ENCODE measurements around the gene FBN1.

The FBN1 gene

DNA sequence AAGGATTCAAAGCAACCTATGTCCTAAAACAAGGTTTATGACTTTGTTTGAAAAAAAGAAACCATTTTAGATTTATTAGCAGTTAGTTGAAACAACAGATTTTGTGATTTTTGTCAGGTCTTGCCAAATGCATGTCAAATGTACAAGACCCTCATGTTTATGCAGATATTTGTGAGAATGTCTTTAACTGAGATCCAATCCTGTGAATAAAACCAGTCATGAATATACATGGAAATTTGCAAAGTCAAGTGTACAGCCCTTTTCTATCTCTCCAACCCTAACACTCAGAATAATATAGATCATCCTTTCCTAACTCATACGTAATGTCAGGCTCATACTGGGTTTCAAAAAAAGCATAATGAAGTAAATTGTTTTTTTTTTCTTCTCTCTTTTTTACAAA lies 237.9 kb downstream of the FBN1 start:
- H3K9ac ChIP-seq (ENCODE audit: insufficient read length, low read depth) = no peak overlapping the region
- H3K9me3 ChIP-seq (ENCODE audit: insufficient read depth, low read length) = no peaks in the 10 kb centered on the region
- TF ChIP-seq ZNF274 (IDR thresholded peaks at IDR 0.05; ENCODE audit: low read depth, low read length) (no peak), SUZ12 (IDR thresholded peaks at IDR 0.05; ENCODE audit: extremely low read depth, insufficient read depth, insufficient read length) (no peak), YY1 (IDR thresholded peaks at IDR 0.05; ENCODE audit: insufficient read depth, insufficient read length) (no peak)
- no peak for DNase-seq (ENCODE audit: low read depth, low spot score)
- peaks cover 3% of the 10 kb centered on the region for H3K36me3 ChIP-seq (ENCODE audit: insufficient read depth, insufficient read length, low read length)
- H3K4me1 ChIP-seq (ENCODE audit: insufficient read depth, insufficient read length) = no peaks in the 10 kb centered on the region
- H3K27me3 ChIP-seq (ENCODE audit: insufficient read depth, insufficient read length) = no peaks in the 10 kb centered on the region
- H3K4me3 ChIP-seq (ENCODE audit: insufficient read length, low read depth) = no peak overlapping the region

DNA sequence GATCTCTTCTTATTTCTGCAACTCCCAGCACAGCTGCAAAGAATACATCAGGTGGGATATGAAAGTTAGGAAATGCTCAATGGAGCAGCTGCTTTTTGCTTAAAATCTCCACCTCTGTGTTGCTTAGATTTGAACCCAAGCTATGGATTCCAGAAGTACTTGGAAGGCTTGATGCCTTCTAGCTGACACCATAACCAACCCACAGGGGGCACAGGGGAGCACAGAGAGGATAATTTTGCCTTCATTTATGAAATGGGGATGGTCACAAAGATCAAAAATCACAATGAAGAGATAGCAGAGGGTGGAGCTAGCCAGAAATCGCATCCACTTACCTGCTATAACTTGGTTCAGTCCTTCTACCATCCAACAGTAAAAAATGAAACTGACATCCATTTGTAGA lies 238.6 kb downstream of the FBN1 start:
- no peak for TF ChIP-seq YY1 (IDR thresholded peaks at IDR 0.05; ENCODE audit: insufficient read depth, insufficient read length)
- no peaks in the 10 kb centered on the region for H3K4me1 ChIP-seq (ENCODE audit: insufficient read depth, insufficient read length)
- no peaks in the 10 kb centered on the region for H3K27me3 ChIP-seq (ENCODE audit: insufficient read depth, insufficient read length)
- no peaks in the 10 kb centered on the region for H3K9me3 ChIP-seq (ENCODE audit: insufficient read depth, low read length)
- H3K9ac ChIP-seq (ENCODE audit: insufficient read length, low read depth) = no peak overlapping the region
- H3K36me3 ChIP-seq (ENCODE audit: insufficient read depth, insufficient read length, low read length) = peaks cover 3% of the 10 kb centered on the region
- no peak for DNase-seq (ENCODE audit: low read depth, low spot score)
- no peak overlapping the region for H3K4me3 ChIP-seq (ENCODE audit: insufficient read length, low read depth)

DNA sequence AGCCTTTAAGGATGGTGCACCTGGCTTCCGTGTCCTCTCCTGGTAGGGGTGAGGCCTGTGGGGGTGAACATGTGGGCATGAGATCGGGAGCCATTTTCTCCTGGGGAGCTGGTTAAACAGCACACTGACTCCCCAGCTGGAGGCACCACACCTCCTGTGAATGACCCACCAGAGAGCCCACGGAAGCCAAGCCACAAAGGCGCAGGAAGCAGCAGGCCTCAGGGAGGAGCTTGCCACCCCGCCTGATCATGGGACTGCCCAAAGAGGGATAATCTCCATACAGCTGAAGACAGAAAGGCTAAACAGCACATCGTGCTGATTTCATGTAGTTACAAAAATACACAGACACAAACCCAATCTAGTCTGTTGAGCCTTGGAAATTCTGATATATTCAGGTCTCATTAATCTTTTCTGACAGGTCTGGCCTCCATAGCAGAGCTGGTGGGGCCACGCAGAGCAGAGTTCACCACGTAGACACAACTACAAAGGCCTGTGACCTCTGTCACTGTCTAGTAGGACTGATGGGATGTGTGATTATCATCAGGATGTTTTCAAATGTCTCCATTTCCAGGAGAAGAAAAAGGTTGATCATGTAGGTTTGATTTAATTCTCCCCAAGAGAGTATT lies 239.1 kb downstream of the FBN1 start:
- peaks cover 3% of the 10 kb centered on the region for H3K36me3 ChIP-seq (ENCODE audit: insufficient read depth, insufficient read length, low read length)
- TF ChIP-seq ZNF274 (IDR thresholded peaks at IDR 0.05; ENCODE audit: low read depth, low read length) = no peak
- no peak for TF ChIP-seq SUZ12 (IDR thresholded peaks at IDR 0.05; ENCODE audit: extremely low read depth, insufficient read depth, insufficient read length)
- no peak for TF ChIP-seq YY1 (IDR thresholded peaks at IDR 0.05; ENCODE audit: insufficient read depth, insufficient read length)

DNA sequence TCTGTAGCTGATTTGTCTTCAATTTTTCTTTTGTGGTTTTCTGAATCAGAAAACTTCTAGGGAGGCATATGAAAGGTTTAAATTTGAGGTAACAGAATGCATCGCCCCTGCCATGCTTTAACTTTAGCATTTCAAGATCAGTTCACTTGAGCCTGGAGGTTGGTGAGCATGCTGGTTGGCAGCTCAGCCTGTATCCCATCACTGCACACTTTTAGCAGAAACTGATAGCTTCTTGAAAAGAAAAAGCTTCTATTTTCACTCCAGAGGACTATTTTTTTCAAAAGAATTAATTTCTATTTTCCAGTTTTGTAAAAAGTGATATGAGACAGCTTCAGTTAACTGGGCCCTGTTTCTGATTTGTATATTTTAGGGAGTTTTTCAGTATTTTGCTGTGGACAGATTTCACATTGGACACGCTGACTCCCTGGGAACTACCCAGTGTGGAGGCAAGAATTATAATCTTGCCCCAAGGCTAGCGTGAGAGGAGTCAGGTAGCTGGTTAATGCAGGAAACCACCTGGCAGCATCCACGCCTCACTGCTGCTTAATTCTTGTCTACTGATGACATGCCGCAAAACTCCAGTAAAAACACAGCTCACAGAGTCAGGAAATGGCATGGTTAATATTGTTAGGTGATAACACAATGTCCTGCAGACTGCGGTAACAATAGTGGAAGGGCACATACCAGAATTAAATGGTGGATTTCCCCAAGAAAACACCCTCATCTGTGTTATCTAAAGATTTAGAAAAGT lies 242.9 kb downstream of the FBN1 start:
- TF ChIP-seq SUZ12 (IDR thresholded peaks at IDR 0.05; ENCODE audit: extremely low read depth, insufficient read depth, insufficient read length) = no peak
- no peak for TF ChIP-seq YY1 (IDR thresholded peaks at IDR 0.05; ENCODE audit: insufficient read depth, insufficient read length)
- TF ChIP-seq ZNF274 (IDR thresholded peaks at IDR 0.05; ENCODE audit: low read depth, low read length) = no peak
- Histone ChIP-seq H3K9ac (ENCODE audit: insufficient read length, low read depth) (no peak overlapping the region), H3K9me3 (ENCODE audit: insufficient read depth, low read length) (no peaks in the 10 kb centered on the region), H3K27me3 (ENCODE audit: insufficient read depth, insufficient read length) (no peaks in the 10 kb centered on the region), H3K36me3 (ENCODE audit: insufficient read depth, insufficient read length, low read length) (no peaks in the 10 kb centered on the region), H3K4me3 (ENCODE audit: insufficient read length, low read depth) (no peak overlapping the region), H3K4me1 (ENCODE audit: insufficient read depth, insufficient read length) (no peaks in the 10 kb centered on the region)
- DNase-seq (ENCODE audit: low read depth, low spot score) = no peak

More for the DNA sequence above, 239.1 kb downstream of the FBN1 start:
- H3K9ac ChIP-seq (ENCODE audit: insufficient read length, low read depth) = no peak overlapping the region
- no peaks in the 10 kb centered on the region for H3K9me3 ChIP-seq (ENCODE audit: insufficient read depth, low read length)
- H3K27me3 ChIP-seq (ENCODE audit: insufficient read depth, insufficient read length) = no peaks in the 10 kb centered on the region
- DNase-seq (ENCODE audit: low read depth, low spot score) = no peak
- H3K4me3 ChIP-seq (ENCODE audit: insufficient read length, low read depth) = no peak overlapping the region
- no peaks in the 10 kb centered on the region for H3K4me1 ChIP-seq (ENCODE audit: insufficient read depth, insufficient read length)

DNA sequence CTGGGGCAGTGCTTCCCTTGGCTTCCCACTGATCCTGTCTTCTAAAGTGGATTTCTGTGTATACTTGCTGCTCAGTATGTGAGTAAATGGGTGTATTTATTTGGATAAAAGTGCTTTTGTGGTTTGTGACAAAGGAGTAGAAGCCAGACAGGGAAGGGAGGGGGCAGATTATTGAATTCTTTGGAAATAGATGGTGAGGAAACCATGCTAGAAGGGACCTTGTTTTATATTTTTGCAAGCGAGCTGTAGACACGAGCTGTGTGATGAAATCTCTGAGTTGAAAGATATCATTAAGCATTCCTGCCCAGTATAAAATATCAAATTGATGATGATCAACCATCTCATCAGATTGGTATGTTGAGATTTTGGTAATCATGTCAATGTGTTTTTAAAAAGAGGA lies 245.4 kb downstream of the FBN1 start:
- Histone ChIP-seq H3K36me3 (ENCODE audit: insufficient read depth, insufficient read length, low read length) (no peaks in the 10 kb centered on the region), H3K9me3 (ENCODE audit: insufficient read depth, low read length) (no peaks in the 10 kb centered on the region), H3K9ac (ENCODE audit: insufficient read length, low read depth) (no peak overlapping the region), H3K4me1 (ENCODE audit: insufficient read depth, insufficient read length) (no peaks in the 10 kb centered on the region), H3K27me3 (ENCODE audit: insufficient read depth, insufficient read length) (no peaks in the 10 kb centered on the region), H3K4me3 (ENCODE audit: insufficient read length, low read depth) (no peak overlapping the region)
- DNase-seq (ENCODE audit: low read depth, low spot score) = no peak
- TF ChIP-seq SUZ12 (IDR thresholded peaks at IDR 0.05; ENCODE audit: extremely low read depth, insufficient read depth, insufficient read length) (no peak), ZNF274 (IDR thresholded peaks at IDR 0.05; ENCODE audit: low read depth, low read length) (no peak), YY1 (IDR thresholded peaks at IDR 0.05; ENCODE audit: insufficient read depth, insufficient read length) (no peak)

DNA sequence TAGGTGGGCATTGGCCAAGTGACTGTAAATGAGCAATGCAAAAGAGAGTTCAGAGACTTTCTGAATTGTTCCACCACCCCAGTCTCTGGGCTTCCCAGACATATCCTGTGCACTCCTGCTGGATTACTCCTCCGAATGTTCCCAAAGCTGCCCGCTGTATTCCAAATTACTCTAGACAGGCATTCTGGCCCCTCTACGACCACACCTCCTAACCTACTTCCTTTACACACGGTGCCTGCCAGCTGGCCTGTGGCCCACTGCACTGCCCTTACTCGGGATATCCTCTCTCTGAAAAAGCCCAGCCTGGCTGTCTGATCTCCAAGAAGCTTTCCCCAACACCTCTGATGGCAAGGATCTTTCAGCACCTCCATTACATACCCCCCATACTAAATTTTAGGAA lies 247.7 kb downstream of the FBN1 start:
- H3K4me3 ChIP-seq (ENCODE audit: insufficient read length, low read depth) = no peak overlapping the region
- H3K9me3 ChIP-seq (ENCODE audit: insufficient read depth, low read length) = no peaks in the 10 kb centered on the region
- H3K4me1 ChIP-seq (ENCODE audit: insufficient read depth, insufficient read length) = no peaks in the 10 kb centered on the region
- H3K9ac ChIP-seq (ENCODE audit: insufficient read length, low read depth) = no peak overlapping the region
- no peaks in the 10 kb centered on the region for H3K27me3 ChIP-seq (ENCODE audit: insufficient read depth, insufficient read length)
- no peaks in the 10 kb centered on the region for H3K36me3 ChIP-seq (ENCODE audit: insufficient read depth, insufficient read length, low read length)
- TF ChIP-seq SUZ12 (IDR thresholded peaks at IDR 0.05; ENCODE audit: extremely low read depth, insufficient read depth, insufficient read length) = no peak
- no peak for DNase-seq (ENCODE audit: low read depth, low spot score)

DNA sequence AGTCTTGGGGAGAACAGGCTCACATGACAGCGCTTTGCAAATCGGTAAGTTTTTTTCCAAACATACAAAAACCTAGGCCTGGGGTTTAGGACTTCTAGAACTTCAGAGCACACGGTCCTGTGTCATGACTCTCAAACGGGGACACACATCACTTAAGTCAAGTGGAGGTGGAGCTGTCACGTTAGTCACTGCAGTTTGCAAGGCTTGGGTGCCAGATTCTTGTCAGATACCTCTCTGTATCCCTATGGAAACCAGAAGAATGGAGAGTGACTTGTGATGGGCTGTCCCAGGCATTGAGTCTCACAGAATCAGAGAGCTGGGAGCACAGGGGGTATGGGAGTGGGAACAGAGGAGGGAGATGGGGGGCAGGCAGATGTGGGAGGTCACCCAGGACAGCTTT lies 249.5 kb downstream of the FBN1 start:
- Histone ChIP-seq H3K27me3 (ENCODE audit: insufficient read depth, insufficient read length) (no peaks in the 10 kb centered on the region), H3K4me1 (ENCODE audit: insufficient read depth, insufficient read length) (no peaks in the 10 kb centered on the region), H3K36me3 (ENCODE audit: insufficient read depth, insufficient read length, low read length) (no peaks in the 10 kb centered on the region), H3K9me3 (ENCODE audit: insufficient read depth, low read length) (no peaks in the 10 kb centered on the region), H3K4me3 (ENCODE audit: insufficient read length, low read depth) (no peak overlapping the region), H3K9ac (ENCODE audit: insufficient read length, low read depth) (no peak overlapping the region)
- DNase-seq (ENCODE audit: low read depth, low spot score) = no peak
- no peak for TF ChIP-seq ZNF274 (IDR thresholded peaks at IDR 0.05; ENCODE audit: low read depth, low read length)
- TF ChIP-seq YY1 (IDR thresholded peaks at IDR 0.05; ENCODE audit: insufficient read depth, insufficient read length) = no peak
- no peak for TF ChIP-seq SUZ12 (IDR thresholded peaks at IDR 0.05; ENCODE audit: extremely low read depth, insufficient read depth, insufficient read length)
